Activated CD8-positive, alpha-beta memory T cell treated with anti-CD3 and anti-CD28 coated beads for 24 hours (primary cell): ENCODE results near the gene FBXO45.
"Not testable (repeated sequence)": the region's sequence is repeated elsewhere in the genome, so short reads cannot be mapped to it uniquely, and the experiment has no call there.

Experiments
- DNase-seq: peaks from one replicate; pipeline ENCODE4 v3.0.0-alpha.2; 2020

Gene FBXO45

GRCh38 chr3:196568246-196569002, at the start of gene FBXO45, which contains the start of gene WDR53:
TSS of gene FBXO45 (plus strand) at chr3:196568660. CDS start at chr3:196568985, 325 bp downstream.
TSS of gene WDR53 (minus strand) at chr3:196568554. CDS start at chr3:196561475, 7,079 bp downstream.
- DNase-seq, result peak; percentile 96

GRCh38 chr3:196518966-196519717, 49.3 kb upstream of the FBXO45 start:
- peak; percentile 74 for DNase-seq

- DNase-seq, result no peak
These were observed 48.8 kb upstream of the FBXO45 start for GRCh38 chr3:196519718-196520082.

GRCh38 chr3:196521291-196521690, 47.2 kb upstream of the FBXO45 start:
- not testable (repeated sequence) for DNase-seq

- DNase-seq, result no peak
These were observed 44.6 kb upstream of the FBXO45 start for GRCh38 chr3:196523841-196524240.

GRCh38 chr3:196524527-196524926, 43.9 kb upstream of the FBXO45 start:
- no peak for DNase-seq

GRCh38 chr3:196525141-196525540, 43.3 kb upstream of the FBXO45 start:
- DNase-seq, result no peak

GRCh38 chr3:196528639-196529233, 39.7 kb upstream of the FBXO45 start:
- DNase-seq, result peak; percentile 97

GRCh38 chr3:196531418-196531817, 37.0 kb upstream of the FBXO45 start:
- no peak for DNase-seq

- DNase-seq, result no peak
These were observed 35.2 kb upstream of the FBXO45 start for GRCh38 chr3:196533260-196533681.

GRCh38 chr3:196537319-196537984, 31.0 kb upstream of the FBXO45 start:
- peak; percentile 80 for DNase-seq

GRCh38 chr3:196541684-196542445, 26.6 kb upstream of the FBXO45 start:
- DNase-seq, result no peak

GRCh38 chr3:196544491-196544992, 23.9 kb upstream of the FBXO45 start:
- no peak for DNase-seq

GRCh38 chr3:196546537-196546936, 21.9 kb upstream of the FBXO45 start:
- no peak for DNase-seq

- DNase-seq, result no peak
These were observed 21.4 kb upstream of the FBXO45 start for GRCh38 chr3:196547067-196547466.

- DNase-seq, result not testable (repeated sequence)
These were observed 19.1 kb upstream of the FBXO45 start for GRCh38 chr3:196549312-196549711.

- DNase-seq, result not testable (repeated sequence)
These were observed 18.3 kb upstream of the FBXO45 start for GRCh38 chr3:196550172-196550571.

GRCh38 chr3:196552253-196552652, 16.2 kb upstream of the FBXO45 start:
- DNase-seq, result no peak

- DNase-seq, result no peak
These were observed 14.9 kb upstream of the FBXO45 start for GRCh38 chr3:196553551-196553950.

- DNase-seq, result no peak
These were observed 14.3 kb upstream of the FBXO45 start for GRCh38 chr3:196554205-196554604.

GRCh38 chr3:196555295-196555694, 13.2 kb upstream of the FBXO45 start:
- DNase-seq, result no peak

- no peak for DNase-seq
These were observed 11.2 kb upstream of the FBXO45 start for GRCh38 chr3:196557236-196557635.
